GM20431 (cell line): ENCODE data around the gene KIAA2012.

ENCODE experiments used
- in situ Hi-C: fragments of 300-500 bp; cut with MseI, MboI; formaldehyde crosslinking; loops from one replicate; pipeline ENCODE4 v1.15.0; 2020; ENCODE audit warnings: low sequenced_read_pairs; ENCODE audit not compliant: unreplicated experiment

The KIAA2012 gene

GRCh38 chr2:202040079-202040844 lies 32.8 kb upstream of the KIAA2012 start:
- in situ Hi-C loops, result no loop called here

- in situ Hi-C loops, result no loop called here
These were observed 30.6 kb upstream of the KIAA2012 start for GRCh38 chr2:202042444-202042843.

- in situ Hi-C loops, result no loop called here
These were observed 29.6 kb upstream of the KIAA2012 start for GRCh38 chr2:202043475-202043874.

- in situ Hi-C loops, result no loop called here
These were observed 28.3 kb upstream of the KIAA2012 start for GRCh38 chr2:202044777-202045176.

GRCh38 chr2:202046572-202046971 lies 26.5 kb upstream of the KIAA2012 start:
- in situ Hi-C loops, result no loop called here

- in situ Hi-C loops, result no loop called here
These were observed 23.8 kb upstream of the KIAA2012 start for GRCh38 chr2:202049092-202049728.

- in situ Hi-C loops, result no loop called here
These were observed 23.2 kb upstream of the KIAA2012 start for GRCh38 chr2:202049840-202050239.

GRCh38 chr2:202050652-202051051 lies 22.4 kb upstream of the KIAA2012 start:
- in situ Hi-C loops, result no loop called here

- in situ Hi-C loops, result no loop called here
These were observed 21.4 kb upstream of the KIAA2012 start for GRCh38 chr2:202051499-202052161.

- in situ Hi-C loops, result no loop called here
These were observed 20.8 kb upstream of the KIAA2012 start for GRCh38 chr2:202052235-202052634.

GRCh38 chr2:202054679-202055078 lies 18.4 kb upstream of the KIAA2012 start:
- in situ Hi-C loops, result no loop called here

GRCh38 chr2:202056611-202057010 lies 16.4 kb upstream of the KIAA2012 start:
- in situ Hi-C loops, result no loop called here

GRCh38 chr2:202060218-202060617 lies 12.8 kb upstream of the KIAA2012 start:
- in situ Hi-C loops, result no loop called here

- in situ Hi-C loops, result no loop called here
These were observed 11.4 kb upstream of the KIAA2012 start for GRCh38 chr2:202061695-202062094.

GRCh38 chr2:202064171-202064880 lies 8.7 kb upstream of the KIAA2012 start:
- in situ Hi-C loops, result no loop called here

- in situ Hi-C loops, result no loop called here
These were observed 8.2 kb upstream of the KIAA2012 start for GRCh38 chr2:202064881-202065230.

- in situ Hi-C loops, result no loop called here
These were observed 7.2 kb upstream of the KIAA2012 start for GRCh38 chr2:202065876-202066275.

- in situ Hi-C loops, result no loop called here
These were observed 6.2 kb upstream of the KIAA2012 start for GRCh38 chr2:202066875-202067274.

- in situ Hi-C loops, result no loop called here
These were observed 5.5 kb upstream of the KIAA2012 start for GRCh38 chr2:202067589-202067988.

GRCh38 chr2:202069170-202070067 lies 3.6 kb upstream of the KIAA2012 start:
- in situ Hi-C loops, result no loop called here
